Spinal cord (tissue), 10 donors: ENCODE measurements around the gene SFN. TPM values are rescaled to one million over a fixed set of nuclear protein-coding genes. Genes with fewer than 3 reads are reported as not detected.
A peak's percentile ranks its signal among the peaks of the same experiment; 100 is the strongest.

Experiments used
- DNase-seq, 6 donors: peaks; one replicate each; pipeline versions ENCODE4 v3.0.0 to v3.0.0-alpha.2; 2013 to 2015; ENCODE audit warnings: low spot score in 6 of 6, low read depth in 4 of 6
- H3K27ac ChIP-seq: one replicate; pipeline ENCODE4 v1.5.1; 2013; ENCODE audit warnings: low read depth, low read length, control low read depth
- H3K27me3 ChIP-seq: one replicate; pipeline ENCODE4 v1.6.1; 2013; ENCODE audit warnings: low read length; ENCODE audit not compliant: control insufficient read depth, insufficient read depth
- H3K36me3 ChIP-seq: one replicate; pipeline ENCODE4 v1.6.1; 2013; ENCODE audit warnings: low read length; ENCODE audit not compliant: control insufficient read depth, insufficient read depth
- H3K4me1 ChIP-seq: one replicate; pipeline ENCODE4 v1.6.1; 2013; ENCODE audit warnings: low read length; ENCODE audit not compliant: control insufficient read depth, insufficient read depth
- H3K4me3 ChIP-seq: one replicate; pipeline ENCODE4 v1.5.1; 2013; ENCODE audit warnings: low read depth, low read length, control low read depth
- H3K9me3 ChIP-seq: one replicate; pipeline ENCODE4 v1.6.1; 2013; ENCODE audit warnings: low read length; ENCODE audit not compliant: control insufficient read depth, insufficient read depth
- WGBS: methylation state at CpG from one replicate; pipeline ENCODE4 v1.1.5; 2013; ENCODE audit warnings: missing lambda C conversion rate; ENCODE audit not compliant: insufficient coverage; 5-methylcytosine and 5-hydroxymethylcytosine counted together
- polyA plus RNA-seq, 2 donors: library from polyadenylated mRNA; unstranded; fragments of 120-200 nt; gene quantifications; one replicate each; pipeline ENCODE4 v1.2.1, GENCODE V29; 2013; ENCODE audit not compliant: insufficient read length in 2 of 2
- total RNA-seq, 2 donors: library from RNA; depleted of rRNA in 1 of 2; stranded (reverse); fragments of 120-200 nt in 1 of 2; fragments of >200 nt in 1 of 2; gene quantifications; one replicate each; pipeline versions ENCODE4 v1.2.3 to v1.2.4, GENCODE V29; 2013 to 2014
- donor health status: healthy.

The SFN gene
- total and polyA plus RNA-seq, 4 donors, result 0.30 to 0.66 (median 0.32) TPM; not detected in 1

- Histone ChIP-seq H3K27ac (peak overlapping the region; percentile 57), H3K9me3 (no peaks in the 10 kb centered on the region), H3K27me3 (no peaks in the 10 kb centered on the region), H3K4me1 (peaks cover 3% of the 10 kb centered on the region), H3K4me3 (peak overlapping the region; percentile 82), H3K36me3 (peaks cover 21% of the 10 kb centered on the region)
- 100% methylated on average over 2 of the region's 18 CpGs for WGBS
- DNase-seq, result peak in 1 of 6 donors; percentile 6
Measured at GRCh38 chr1:26900815-26901511, 38.0 kb downstream of the SFN start.

DNA sequence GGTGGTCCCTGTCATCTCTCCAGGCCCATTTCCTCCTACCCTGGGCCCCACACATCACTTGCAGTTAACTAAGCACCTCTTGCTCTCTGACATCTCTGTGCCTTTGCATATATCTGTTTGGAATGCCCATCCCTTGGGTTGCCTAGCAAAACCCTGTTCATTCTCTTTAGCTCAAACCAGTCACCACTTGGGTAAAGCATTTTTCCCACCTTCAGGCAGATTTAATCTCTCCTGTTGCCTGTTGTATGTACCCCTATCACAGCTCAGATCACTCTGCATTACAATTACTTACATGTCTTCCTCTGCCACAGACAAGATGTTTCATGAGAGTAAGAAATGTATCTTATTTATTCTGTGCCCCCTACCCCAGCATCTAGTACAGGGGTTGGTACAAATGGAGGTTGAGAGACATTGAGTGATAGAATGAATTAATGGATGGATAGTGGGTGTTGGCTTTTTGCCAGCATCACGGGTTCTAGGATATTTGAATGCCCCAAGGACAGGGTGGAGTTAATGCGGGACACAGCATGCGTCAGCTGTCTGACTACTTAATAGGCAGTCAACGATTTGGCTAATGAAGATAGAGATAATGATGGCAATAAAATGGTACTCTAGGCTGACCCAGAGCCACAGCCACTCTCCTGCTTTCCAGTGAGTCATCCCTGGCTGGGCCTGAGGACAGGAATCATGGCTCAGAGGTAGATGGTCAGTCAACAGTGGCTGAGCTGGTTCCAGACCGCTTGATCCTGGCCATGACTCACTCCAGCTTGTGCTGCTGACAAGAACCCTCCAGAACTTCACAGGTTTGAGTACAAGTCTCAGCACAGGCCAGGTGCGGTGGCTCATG is 44.3 kb downstream of the SFN start:
- no peak for DNase-seq
- no peaks in the 10 kb centered on the region for H3K4me1 ChIP-seq
- no peaks in the 10 kb centered on the region for H3K36me3 ChIP-seq
- no peak overlapping the region for H3K27ac ChIP-seq
- 43% methylated on average over 6 of the region's 6 CpGs for WGBS
- no peaks in the 10 kb centered on the region for H3K27me3 ChIP-seq
- H3K4me3 ChIP-seq, result no peak overlapping the region
- no peaks in the 10 kb centered on the region for H3K9me3 ChIP-seq

- no peak for DNase-seq
- 83% methylated on average over 3 of the region's 3 CpGs for WGBS
- Histone ChIP-seq H3K9me3 (no peaks in the 10 kb centered on the region), H3K4me3 (no peak overlapping the region), H3K27ac (no peak overlapping the region), H3K27me3 (no peaks in the 10 kb centered on the region), H3K36me3 (no peaks in the 10 kb centered on the region), H3K4me1 (no peaks in the 10 kb centered on the region)
Measured at GRCh38 chr1:26909951-26910342, 47.0 kb downstream of the SFN start.

DNA sequence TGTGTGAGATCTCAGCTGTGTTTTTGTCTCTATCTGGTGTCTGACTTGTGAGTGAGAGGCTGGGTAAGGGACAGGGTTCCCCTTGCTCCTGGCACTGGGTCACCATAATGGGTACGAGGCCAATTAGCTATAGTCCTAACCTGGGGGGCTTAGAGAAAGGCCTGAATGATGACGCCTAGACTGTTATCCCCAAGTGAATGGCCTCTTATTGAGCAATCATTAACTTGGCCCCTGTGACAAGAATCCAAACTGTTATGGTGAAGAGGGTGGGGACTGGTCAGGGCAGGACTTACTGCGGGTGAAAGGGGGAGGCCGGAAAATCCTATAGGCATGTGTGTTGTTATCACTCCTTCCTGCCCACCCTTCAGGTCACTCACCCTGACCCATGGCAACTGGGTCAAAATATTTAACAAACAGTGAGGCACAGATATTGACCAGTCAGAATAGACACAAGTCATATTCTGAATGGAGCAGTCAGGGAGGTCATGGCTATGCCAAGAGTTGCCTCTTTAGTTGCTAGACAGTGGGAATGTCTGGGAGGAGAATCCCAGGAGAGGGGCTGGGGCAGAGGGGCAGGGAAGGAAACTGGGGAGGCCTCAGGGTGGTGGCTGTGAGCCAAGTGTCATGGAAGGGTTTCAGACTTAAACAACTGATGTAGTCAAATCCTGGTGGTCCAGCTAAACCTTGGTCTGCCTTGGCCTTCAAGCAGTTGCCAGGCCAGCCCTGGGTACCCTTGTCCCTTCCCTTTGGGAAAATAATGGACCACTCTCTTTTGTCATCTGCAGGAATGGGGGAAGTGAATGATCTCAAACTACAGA is 47.6 kb downstream of the SFN start:
- no peaks in the 10 kb centered on the region for H3K36me3 ChIP-seq
- WGBS, result 50% methylated on average over 2 of the region's 4 CpGs
- no peak overlapping the region for H3K27ac ChIP-seq
- H3K9me3 ChIP-seq, result no peaks in the 10 kb centered on the region
- no peaks in the 10 kb centered on the region for H3K4me1 ChIP-seq
- no peaks in the 10 kb centered on the region for H3K27me3 ChIP-seq
- no peak overlapping the region for H3K4me3 ChIP-seq
- no peak for DNase-seq

DNA sequence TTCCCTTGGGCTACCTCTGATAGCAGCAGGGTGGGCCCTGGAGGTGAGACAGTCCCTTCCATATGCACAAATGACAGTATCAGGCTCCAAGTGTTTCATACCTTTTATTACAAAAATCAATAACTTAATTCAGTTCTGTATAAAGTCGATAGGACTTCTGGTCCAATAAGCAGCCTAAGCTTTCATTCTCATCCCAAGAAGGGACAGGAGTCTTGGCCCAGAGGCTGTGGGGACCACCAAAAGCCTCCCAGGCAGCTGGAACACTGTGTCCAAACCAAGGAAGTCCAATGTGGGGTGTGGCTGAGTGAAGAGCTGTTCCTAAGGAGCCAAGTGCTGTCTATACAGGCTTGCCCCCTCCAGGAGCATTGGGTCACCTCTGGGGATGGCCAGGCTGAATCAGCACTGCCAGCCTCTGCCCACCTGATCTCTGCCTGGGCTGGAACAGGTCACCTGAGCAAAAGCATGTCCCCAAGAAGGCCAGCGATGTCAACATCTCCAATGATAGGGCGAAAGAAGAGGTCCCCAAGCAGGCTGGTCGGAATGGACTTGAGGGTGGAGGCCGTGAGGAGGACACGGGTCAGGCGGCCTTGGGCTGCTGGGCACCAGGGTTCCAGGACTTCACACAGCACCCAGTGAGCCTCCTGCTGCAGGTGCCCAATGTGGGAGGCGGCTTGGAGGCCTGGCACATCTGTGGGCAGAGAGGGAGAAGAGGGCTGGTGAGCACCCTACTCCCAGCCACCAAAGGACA is 48.6 kb downstream of the SFN start:
- Histone ChIP-seq H3K36me3 (no peaks in the 10 kb centered on the region), H3K4me1 (no peaks in the 10 kb centered on the region), H3K9me3 (no peaks in the 10 kb centered on the region), H3K27ac (no peak overlapping the region), H3K4me3 (no peak overlapping the region), H3K27me3 (peaks cover 1% of the 10 kb centered on the region)
- WGBS, result 91% methylated on average over 6 of the region's 8 CpGs
- no peak for DNase-seq

GRCh38 chr1:26912147-26912490 is 49.2 kb downstream of the SFN start:
- no peaks in the 10 kb centered on the region for H3K9me3 ChIP-seq
- WGBS, result no CpG with 5 or more reads among the region's 2 CpGs
- H3K4me3 ChIP-seq, result no peak overlapping the region
- H3K4me1 ChIP-seq, result no peaks in the 10 kb centered on the region
- no peaks in the 10 kb centered on the region for H3K36me3 ChIP-seq
- peaks cover 2% of the 10 kb centered on the region for H3K27me3 ChIP-seq
- DNase-seq, result no peak
- no peak overlapping the region for H3K27ac ChIP-seq

DNA sequence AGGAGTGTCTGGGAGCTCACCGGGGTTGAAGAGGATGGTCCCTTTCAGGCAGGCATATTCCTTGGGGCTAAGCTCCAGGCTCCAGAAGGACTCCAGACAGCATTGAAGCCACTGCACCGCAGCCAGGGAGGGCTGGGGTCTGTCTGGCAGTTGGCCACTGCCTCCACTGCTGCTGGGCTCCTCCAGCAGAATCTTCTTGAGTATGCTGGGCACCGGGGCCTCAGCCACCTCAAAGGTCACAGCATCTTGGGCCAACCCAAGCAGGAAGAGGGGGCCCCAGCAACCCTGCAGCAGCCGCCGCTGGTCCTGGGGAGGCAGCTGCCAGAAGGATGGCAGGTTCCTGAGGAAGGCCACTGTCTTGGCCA is 50.4 kb downstream of the SFN start:
- DNase-seq, result no peak
- H3K27me3 ChIP-seq, result peaks cover 2% of the 10 kb centered on the region
- H3K4me1 ChIP-seq, result no peaks in the 10 kb centered on the region
- H3K4me3 ChIP-seq, result no peak overlapping the region
- no peak overlapping the region for H3K27ac ChIP-seq
- H3K36me3 ChIP-seq, result no peaks in the 10 kb centered on the region
- no peaks in the 10 kb centered on the region for H3K9me3 ChIP-seq
- 87% methylated on average over 5 of the region's 5 CpGs for WGBS
